ENCODE data around the gene KLHDC9.

DNA sequence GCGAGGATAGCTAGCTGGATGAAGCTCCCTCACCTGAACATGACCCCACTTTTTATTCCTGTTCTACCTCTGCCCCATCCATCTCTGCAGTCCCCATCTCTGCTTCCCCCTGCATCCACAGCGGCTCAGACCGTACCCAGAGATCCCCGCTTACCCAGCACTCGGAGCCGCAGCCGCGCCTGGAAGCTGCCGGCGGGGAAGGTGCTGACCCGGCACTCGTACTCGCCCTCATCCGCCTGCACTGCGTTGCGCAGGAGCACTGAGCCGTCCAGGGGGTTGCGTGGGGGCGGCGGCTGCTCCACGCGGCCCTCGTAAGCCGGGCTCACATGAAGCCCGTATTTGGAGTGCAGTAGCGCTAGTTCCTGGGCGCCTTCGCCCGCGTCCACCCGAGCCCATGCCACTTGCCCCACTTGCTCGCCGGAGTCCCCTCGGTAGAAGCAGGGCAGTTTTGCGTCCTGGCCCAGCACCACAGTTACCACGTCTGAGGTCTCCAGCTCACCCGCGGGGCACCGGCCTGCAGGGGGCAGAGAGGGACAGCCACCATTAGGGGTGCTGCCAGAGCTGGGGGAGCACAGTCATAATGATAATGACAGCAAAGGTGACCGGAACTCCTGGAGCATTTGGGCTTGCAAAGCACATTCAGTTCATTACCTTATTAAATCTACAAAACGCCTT lies 18.6 kb upstream of the KLHDC9 start:
- TF ChIP-seq, protein P1, sequence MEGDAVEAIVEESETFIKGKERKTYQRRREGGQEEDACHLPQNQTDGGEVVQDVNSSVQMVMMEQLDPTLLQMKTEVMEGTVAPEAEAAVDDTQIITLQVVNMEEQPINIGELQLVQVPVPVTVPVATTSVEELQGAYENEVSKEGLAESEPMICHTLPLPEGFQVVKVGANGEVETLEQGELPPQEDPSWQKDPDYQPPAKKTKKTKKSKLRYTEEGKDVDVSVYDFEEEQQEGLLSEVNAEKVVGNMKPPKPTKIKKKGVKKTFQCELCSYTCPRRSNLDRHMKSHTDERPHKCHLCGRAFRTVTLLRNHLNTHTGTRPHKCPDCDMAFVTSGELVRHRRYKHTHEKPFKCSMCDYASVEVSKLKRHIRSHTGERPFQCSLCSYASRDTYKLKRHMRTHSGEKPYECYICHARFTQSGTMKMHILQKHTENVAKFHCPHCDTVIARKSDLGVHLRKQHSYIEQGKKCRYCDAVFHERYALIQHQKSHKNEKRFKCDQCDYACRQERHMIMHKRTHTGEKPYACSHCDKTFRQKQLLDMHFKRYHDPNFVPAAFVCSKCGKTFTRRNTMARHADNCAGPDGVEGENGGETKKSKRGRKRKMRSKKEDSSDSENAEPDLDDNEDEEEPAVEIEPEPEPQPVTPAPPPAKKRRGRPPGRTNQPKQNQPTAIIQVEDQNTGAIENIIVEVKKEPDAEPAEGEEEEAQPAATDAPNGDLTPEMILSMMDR (IDR thresholded peaks at IDR 0.05) = no peak
- TF ChIP-seq POLR2AphosphoS5 (IDR thresholded peaks at IDR 0.05) = no peak
- no peak for TF ChIP-seq POLR2A (IDR thresholded peaks at IDR 0.05; ENCODE audit: low read depth)
- TF ChIP-seq EP300 (IDR thresholded peaks at IDR 0.05) = no peak

Data from esophagus muscularis mucosa (tissue), 4 donors.